OCI-LY7 (cell line): ENCODE results near the gene OFD1.

Experiments
- EZH2phosphoT487 ChIP-seq: fragments of 200-600 bp; sonication (generic); IDR thresholded peaks from 2 replicates; pipeline ENCODE4 v1.6.1; 2018; ENCODE audit warnings: low read depth, borderline replicate concordance, mild to moderate bottlenecking, mixed run types, antibody characterized with exemption, low read length, moderate library complexity, mixed read lengths
- TF ChIP-seq, protein P1 (sequence below): fragments of 200-600 bp; sonication (generic); conservative IDR thresholded peaks from 2 replicates; pipeline ENCODE4 v1.5.1; 2014; ENCODE audit warnings: mild to moderate bottlenecking, antibody characterized with exemption, low read length, moderate library complexity, mixed read lengths

DNA sequence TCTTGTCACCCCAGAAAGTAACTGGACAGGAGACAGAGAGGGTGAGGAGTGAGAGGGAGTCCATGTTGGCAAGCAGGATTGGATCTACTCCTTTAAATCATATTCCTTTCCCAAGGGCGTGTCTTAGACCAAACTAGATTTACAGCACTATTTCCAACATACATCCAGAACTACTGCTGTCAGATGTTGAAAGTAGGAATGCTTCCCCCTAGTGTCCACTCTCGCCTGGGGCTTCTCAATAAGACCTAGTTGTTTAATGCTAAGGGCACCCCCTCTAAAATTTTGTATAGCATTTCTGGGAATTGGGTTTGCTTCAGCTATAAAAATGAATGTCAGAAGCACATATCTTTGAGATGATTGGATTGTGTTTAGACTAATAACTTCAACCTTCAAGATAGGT is 13.3 kb downstream of the OFD1 start:
- TF ChIP-seq, protein P1, sequence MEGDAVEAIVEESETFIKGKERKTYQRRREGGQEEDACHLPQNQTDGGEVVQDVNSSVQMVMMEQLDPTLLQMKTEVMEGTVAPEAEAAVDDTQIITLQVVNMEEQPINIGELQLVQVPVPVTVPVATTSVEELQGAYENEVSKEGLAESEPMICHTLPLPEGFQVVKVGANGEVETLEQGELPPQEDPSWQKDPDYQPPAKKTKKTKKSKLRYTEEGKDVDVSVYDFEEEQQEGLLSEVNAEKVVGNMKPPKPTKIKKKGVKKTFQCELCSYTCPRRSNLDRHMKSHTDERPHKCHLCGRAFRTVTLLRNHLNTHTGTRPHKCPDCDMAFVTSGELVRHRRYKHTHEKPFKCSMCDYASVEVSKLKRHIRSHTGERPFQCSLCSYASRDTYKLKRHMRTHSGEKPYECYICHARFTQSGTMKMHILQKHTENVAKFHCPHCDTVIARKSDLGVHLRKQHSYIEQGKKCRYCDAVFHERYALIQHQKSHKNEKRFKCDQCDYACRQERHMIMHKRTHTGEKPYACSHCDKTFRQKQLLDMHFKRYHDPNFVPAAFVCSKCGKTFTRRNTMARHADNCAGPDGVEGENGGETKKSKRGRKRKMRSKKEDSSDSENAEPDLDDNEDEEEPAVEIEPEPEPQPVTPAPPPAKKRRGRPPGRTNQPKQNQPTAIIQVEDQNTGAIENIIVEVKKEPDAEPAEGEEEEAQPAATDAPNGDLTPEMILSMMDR: peak; percentile 69
- TF ChIP-seq EZH2phosphoT487: no peak
